ENCODE data around the gene ADNP2.

GRCh38 chr18:80177128-80177527, 68.1 kb downstream of the ADNP2 start:
- TF ChIP-seq CTCF (IDR thresholded peaks at IDR 0.05) = no peak
- TF ChIP-seq EZH2 (IDR thresholded peaks at IDR 0.05; ENCODE audit: borderline replicate concordance, insufficient read depth, low read depth, low read length, poor library complexity, severe bottlenecking) = no peak

Data from B cell (primary cell).